ENCODE data around the gene B3GNT9. TPM values are rescaled to one million over a fixed set of nuclear protein-coding genes. Genes with fewer than 3 reads are reported as not detected.

B3GNT9 gene
- total RNA-seq, 1 experiment from 2014 or later: 11.5 TPM

- ATAC-seq: peak; percentile 71
- no peaks in the 10 kb centered on the region for H3K9me3 ChIP-seq (ENCODE audit: control insufficient read depth, insufficient read depth, low read depth, low read length)
- H3K36me3 ChIP-seq (ENCODE audit: control insufficient read depth, insufficient read depth, low read length): peaks cover 4% of the 10 kb centered on the region; the same call in 1 of the 2 replicates
- peak; percentile 39 for DNase-seq (ENCODE audit: low read depth, low spot score)
- H3K27me3 ChIP-seq (ENCODE audit: control insufficient read depth, insufficient read depth, low read length): no peaks in the 10 kb centered on the region
- ChIA-PET POLR2A (no interaction called here), CTCF (interaction anchor here (0.7 kb wide), 1 partner anchor 14 kb away, joined by 4 read pairs; the partner anchor contains the start of gene NOL3)
- in situ Hi-C loops (cut with HindIII; ENCODE audit: low pct_unique_long_range_greater_than_20kb, low sequenced_read_pairs) (no loop called here), intact Hi-C loops (cut with micrococcal nuclease; ENCODE audit: unreplicated experiment) (loop anchor here (10.0 kb wide), 1 partner anchor 230 kb away; no protein-coding TSS in a partner anchor)
- BruUV-seq (replicated peaks): no TSS peak
- TF ChIP-seq, protein P1, sequence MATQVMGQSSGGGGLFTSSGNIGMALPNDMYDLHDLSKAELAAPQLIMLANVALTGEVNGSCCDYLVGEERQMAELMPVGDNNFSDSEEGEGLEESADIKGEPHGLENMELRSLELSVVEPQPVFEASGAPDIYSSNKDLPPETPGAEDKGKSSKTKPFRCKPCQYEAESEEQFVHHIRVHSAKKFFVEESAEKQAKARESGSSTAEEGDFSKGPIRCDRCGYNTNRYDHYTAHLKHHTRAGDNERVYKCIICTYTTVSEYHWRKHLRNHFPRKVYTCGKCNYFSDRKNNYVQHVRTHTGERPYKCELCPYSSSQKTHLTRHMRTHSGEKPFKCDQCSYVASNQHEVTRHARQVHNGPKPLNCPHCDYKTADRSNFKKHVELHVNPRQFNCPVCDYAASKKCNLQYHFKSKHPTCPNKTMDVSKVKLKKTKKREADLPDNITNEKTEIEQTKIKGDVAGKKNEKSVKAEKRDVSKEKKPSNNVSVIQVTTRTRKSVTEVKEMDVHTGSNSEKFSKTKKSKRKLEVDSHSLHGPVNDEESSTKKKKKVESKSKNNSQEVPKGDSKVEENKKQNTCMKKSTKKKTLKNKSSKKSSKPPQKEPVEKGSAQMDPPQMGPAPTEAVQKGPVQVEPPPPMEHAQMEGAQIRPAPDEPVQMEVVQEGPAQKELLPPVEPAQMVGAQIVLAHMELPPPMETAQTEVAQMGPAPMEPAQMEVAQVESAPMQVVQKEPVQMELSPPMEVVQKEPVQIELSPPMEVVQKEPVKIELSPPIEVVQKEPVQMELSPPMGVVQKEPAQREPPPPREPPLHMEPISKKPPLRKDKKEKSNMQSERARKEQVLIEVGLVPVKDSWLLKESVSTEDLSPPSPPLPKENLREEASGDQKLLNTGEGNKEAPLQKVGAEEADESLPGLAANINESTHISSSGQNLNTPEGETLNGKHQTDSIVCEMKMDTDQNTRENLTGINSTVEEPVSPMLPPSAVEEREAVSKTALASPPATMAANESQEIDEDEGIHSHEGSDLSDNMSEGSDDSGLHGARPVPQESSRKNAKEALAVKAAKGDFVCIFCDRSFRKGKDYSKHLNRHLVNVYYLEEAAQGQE (IDR thresholded peaks at IDR 0.05; ENCODE audit: insufficient read depth in 1 of 2, low read depth in 2 of 2, low read length in 1 of 2): peak; percentile 95 to 99
- TF ChIP-seq CTCF (IDR thresholded peaks at IDR 0.05) (peak; percentile 84; the same call in 1 of the 2 replicates), POLR2AphosphoS5 (IDR thresholded peaks at IDR 0.05; ENCODE audit: low read depth, low read length) (no peak), SIN3A (IDR thresholded peaks at IDR 0.05; ENCODE audit: borderline replicate concordance, insufficient read depth, low read depth, low read length) (peak; percentile 77; the same call in 1 of the 2 replicates)
- peaks cover 8% of the 10 kb centered on the region for H3K4me1 ChIP-seq (ENCODE audit: control insufficient read depth, insufficient read depth, low read length)
- no peak overlapping the region for H3K4me3 ChIP-seq (ENCODE audit: low read depth in 2 of 2, low read length in 2 of 2)
- H3K27ac ChIP-seq (ENCODE audit: low read length): no peak overlapping the region
Measured at GRCh38 chr16:67184995-67185650, 34.3 kb upstream of the B3GNT9 start.

DNA sequence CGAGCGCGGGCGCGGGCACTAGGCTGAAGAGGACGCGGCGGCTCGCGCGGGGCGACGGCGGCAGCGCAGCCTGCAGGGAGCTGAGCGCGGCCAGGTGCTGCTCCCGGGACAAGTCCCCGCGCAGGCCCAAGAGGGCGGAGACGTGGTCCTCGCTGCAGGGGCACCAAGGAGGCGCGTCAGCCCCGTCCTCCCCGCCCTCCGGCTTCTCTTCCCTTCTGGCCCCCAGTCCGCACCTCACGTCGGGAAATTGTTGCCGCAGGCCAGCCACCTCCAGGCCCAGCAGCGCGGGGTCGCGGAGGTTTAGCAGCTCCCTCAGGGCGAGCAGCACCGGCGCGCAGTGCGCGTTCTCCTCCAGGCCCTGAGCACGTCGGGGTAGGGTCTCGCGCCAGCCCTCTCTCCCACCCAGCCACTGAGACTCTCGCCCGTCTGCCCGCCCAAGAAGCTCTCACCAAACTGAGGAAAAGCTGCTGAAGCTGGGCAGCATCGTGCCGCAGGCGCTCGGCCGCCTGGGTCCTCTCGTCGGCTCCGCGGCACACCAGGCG, 33.7 kb upstream of the B3GNT9 start:
- no peaks in the 10 kb centered on the region for H3K9me3 ChIP-seq (ENCODE audit: control insufficient read depth, insufficient read depth, low read depth, low read length)
- ATAC-seq (peak; percentile 32), DNase-seq (ENCODE audit: low read depth, low spot score) (no peak)
- no peak overlapping the region for H3K27ac ChIP-seq (ENCODE audit: low read length)
- H3K36me3 ChIP-seq (ENCODE audit: control insufficient read depth, insufficient read depth, low read length): peaks cover 4% of the 10 kb centered on the region; the same call in 1 of the 2 replicates
- no peak for TF ChIP-seq POLR2AphosphoS5 (IDR thresholded peaks at IDR 0.05; ENCODE audit: low read depth, low read length)
- no peak for TF ChIP-seq TCF7L2 (IDR thresholded peaks at IDR 0.05; ENCODE audit: low read depth, low read length)
- in situ Hi-C loops (cut with HindIII; ENCODE audit: low pct_unique_long_range_greater_than_20kb, low sequenced_read_pairs) (no loop called here), intact Hi-C loops (cut with micrococcal nuclease; ENCODE audit: unreplicated experiment) (loop anchor here (10.0 kb wide), 1 partner anchor 230 kb away; no protein-coding TSS in a partner anchor)
- H3K4me3 ChIP-seq (ENCODE audit: low read depth in 2 of 2, low read length in 2 of 2): peak overlapping the region; percentile 65 to 87
- no TSS peak for BruUV-seq (replicated peaks)
- ChIA-PET POLR2A (no interaction called here), CTCF (interaction anchor here (0.7 kb wide), 1 partner anchor 14 kb away, joined by 4 read pairs; the partner anchor contains the start of gene NOL3)
- no peaks in the 10 kb centered on the region for H3K27me3 ChIP-seq (ENCODE audit: control insufficient read depth, insufficient read depth, low read length)
- peaks cover 8% of the 10 kb centered on the region for H3K4me1 ChIP-seq (ENCODE audit: control insufficient read depth, insufficient read depth, low read length)

Data from Panc1 (cell line).